Germinal center (tissue), 1 donor: ENCODE results near the gene TGFB3.

ENCODE experiments used
- DNase-seq: peaks from one replicate; pipeline ENCODE4 v3.0.0; 2012; ENCODE audit warnings: mixed read lengths, low spot score

TGFB3 gene

GRCh38 chr14:75987201-75987970 is 5.6 kb upstream of the TGFB3 start:
- no peak for DNase-seq

DNA sequence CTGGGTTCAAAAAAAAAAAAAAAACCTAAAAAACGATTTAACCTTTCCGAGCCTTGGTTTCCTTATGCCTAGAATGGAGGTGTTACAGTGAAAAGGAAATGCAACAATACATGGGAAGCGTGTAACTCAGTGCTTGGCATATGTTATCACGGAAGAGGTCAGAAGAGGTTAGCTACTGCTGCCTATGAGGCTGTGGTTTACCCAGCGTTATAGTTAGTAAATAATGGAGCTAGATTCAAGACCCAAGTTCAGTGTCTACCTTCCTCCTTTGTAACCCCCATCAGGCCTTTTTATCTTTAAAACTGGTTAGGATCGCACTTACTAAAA is 4.6 kb upstream of the TGFB3 start:
- no peak for DNase-seq

- peak; percentile 89 for DNase-seq
These were observed 4.0 kb upstream of the TGFB3 start, which contains the start of gene IFT43 for GRCh38 chr14:75985618-75986438. Gene IFT43 (plus strand): TSS chr14:75985763. CDS start chr14:75985787, 24 bp downstream.

DNA sequence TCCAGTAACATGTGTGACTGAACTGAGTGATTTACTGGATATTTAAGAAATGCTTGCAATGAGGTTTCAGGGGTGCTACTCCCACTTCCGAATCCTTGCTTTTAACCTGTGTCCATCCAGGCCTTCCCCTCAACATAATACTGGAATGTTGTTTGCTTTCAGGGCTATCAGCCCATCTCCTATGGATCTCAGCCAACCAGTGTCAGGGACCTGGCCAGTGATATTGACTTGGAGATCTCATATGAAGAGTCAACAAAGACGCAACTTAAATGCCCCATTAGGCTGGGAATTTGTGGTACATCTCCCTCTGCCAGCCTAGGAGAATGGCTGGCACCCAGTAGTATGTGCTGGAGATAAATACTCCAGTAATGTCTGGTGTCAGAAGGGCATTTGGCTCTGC is 2.9 kb upstream of the TGFB3 start:
- DNase-seq: no peak

- no peak for DNase-seq
These were observed 1.2 kb upstream of the TGFB3 start for GRCh38 chr14:75983019-75983358.

DNA sequence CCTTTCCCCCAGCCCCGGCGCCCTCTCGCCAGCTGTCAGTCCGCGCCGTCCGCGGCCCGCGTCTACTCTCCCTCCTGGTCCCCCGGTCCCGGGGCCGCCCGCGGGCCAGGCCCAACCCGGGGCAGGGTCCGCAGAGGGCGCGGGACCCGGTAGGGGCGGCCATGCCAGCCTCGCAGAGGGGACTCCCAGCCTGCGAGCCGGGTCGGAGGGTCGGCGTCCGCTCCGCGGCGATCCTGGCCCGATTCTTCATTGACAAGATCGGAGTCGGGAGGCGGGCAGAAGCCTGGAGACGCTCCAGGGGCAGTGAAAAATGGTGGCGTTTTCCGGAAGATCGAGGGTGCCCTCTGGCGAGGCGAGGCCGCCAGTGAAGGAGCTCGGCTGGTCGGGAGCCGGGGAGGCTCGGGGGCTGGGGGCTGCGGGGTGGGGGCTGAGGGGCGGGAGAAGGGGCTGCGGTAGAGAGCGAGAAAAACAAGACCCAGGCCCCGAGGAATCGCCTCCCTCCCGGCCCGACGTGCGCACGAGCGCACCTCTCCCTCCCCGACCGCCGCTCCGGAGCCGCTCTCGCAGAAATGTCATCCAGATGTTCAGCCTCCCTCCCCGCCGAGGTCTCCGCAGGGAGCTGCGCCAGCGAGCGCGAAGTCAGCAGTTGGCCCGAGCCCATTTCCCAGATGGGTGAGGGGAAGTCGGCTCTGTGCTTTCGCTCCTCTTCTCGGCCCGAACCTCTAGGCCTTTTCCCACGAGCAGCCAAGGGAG is 647 bp upstream of the TGFB3 start:
- DNase-seq: peak; percentile 73

- DNase-seq: no peak
These were observed 939 bp downstream of the TGFB3 start for GRCh38 chr14:75980856-75981255.

DNA sequence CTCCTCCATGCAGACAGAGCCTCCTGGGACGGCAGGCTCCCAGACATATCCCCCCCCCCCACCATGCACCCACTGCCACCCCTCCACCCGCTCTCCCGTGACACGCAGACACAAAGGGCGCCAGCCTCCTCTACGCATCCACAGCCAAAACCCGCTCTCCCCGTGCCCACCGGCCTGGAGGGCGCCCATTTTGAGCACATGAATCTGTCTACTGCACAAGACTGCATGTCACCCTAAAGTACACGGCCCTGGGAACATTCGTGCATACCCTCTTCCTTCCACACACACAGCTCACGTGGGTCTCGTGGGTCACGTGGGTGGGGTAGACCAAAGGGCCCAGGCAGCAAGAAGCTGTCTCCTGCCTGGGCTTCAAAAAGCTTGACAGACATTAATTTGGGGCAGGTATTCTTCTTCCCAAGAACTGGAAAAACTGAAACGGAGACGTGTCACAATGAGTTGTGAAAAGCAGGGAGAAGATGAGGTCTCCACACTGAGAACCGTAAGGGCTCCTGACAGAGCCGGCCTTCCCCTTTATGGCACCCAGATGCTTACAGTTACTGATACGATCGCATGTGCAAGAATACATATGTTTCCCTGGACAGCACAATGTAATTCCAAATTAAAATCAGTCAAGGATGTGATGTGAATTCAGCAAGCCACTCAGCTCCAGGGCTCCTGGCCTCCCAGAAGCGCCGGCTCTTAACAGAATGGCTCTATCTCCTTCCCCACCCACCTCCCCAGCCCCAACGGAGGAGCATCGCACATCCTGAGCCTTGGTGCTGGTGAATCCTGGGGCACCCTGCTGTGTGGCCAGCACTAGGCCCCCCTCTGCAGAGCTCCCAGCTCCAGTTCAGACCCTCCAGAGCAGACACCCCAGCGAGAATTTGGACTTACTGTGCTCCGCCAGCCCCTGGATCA is 1.9 kb downstream of the TGFB3 start:
- DNase-seq: no peak

- DNase-seq: peak; percentile 51
These were observed 2.7 kb downstream of the TGFB3 start for GRCh38 chr14:75979071-75979571.

DNA sequence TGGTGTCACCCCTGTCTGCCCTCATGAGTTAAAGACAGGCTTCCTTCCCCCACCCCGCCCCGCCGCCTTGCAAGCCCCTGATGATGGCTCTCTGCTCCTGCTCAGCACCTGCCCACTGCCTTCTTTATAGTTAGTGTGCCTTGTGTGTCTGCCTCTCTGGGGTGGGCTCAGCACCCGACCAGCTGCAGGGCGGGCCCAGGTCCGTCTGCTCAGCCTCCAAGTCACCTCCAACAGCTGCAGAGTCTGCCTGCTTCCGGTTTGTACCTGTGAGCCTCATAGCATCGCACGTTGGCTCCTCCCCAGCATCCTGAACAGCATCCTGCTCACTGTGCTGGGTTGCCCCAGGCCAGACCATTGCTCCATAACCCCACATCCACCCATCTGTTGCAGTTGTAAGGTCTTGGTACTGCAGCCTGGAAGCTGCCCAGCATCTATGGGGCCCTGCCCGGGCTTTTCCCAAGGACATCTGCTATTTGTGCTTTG is 3.5 kb downstream of the TGFB3 start:
- peak; percentile 36 for DNase-seq

GRCh38 chr14:75977582-75977943 is 4.2 kb downstream of the TGFB3 start:
- DNase-seq: no peak

GRCh38 chr14:75976826-75977581 is 4.8 kb downstream of the TGFB3 start:
- no peak for DNase-seq

DNA sequence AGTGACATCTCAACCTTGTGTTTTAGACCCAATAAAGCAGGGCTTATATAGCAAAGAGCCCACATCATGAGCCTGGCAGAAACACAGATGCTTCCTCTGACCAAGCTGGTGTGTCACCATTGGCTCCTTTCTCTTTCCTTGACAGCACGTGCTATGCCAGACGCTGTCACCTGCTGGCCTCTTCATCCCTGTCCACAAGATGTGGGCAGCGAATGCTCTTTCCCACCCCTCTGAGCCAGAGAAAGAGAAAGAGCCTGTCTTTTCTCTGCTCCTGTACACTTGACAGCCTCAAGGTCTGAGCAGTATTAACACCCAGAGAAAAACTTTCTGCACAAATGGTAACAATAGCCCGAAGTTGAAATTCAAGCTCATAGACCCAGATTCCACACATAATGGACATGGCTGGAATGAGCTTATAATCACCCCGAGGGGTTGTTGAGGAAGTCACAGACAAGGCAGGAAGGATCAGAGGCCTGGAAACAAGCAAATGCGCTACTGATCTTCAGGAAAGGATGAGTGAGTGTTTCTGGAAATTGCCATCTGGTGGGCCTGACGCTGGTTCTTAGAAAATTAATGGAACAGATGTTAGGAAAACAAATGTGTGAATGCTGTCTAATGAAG is 8.9 kb downstream of the TGFB3 start:
- no peak for DNase-seq

- DNase-seq: no peak
These were observed 10.3 kb downstream of the TGFB3 start for GRCh38 chr14:75971509-75971908.

DNA sequence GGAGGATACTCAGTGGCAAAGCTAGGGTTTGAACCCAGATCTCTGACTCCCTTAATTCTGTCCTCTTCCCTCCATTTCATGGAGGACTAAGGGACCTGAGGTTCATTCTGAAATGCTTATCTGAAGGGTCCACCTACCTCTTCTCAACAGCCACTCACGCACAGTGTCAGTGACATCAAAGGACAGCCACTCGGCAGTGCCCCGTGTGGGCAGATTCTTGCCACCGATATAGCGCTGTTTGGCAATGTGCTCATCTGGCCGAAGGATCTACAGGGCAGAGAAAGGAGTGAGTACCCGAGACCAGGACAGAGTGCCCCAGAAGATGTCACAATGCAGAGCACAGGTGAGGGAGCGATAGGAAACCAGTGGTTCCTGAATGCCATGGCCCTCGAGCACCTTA is 10.8 kb downstream of the TGFB3 start:
- DNase-seq: no peak

DNA sequence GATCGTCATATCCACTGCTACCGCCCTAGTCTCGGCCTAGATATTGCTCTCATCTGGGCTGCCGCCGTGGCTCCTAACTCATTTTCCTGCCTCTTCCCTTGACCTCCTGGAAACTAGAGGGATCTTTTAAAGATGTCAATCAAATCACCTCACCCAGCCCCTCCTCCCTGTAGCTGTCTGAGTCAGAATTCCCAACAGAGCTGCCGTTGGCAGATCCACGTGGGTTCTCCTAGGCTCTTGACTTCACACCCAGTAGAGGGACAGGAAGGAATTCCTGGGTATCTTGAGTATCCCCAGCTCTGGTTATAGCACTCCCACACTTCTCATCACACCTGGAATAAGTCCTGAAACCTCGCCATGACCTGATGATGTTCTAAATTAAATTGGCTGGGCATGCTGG is 11.9 kb downstream of the TGFB3 start:
- no peak for DNase-seq

- no peak for DNase-seq
These were observed 12.7 kb downstream of the TGFB3 start for GRCh38 chr14:75969126-75969525.

- DNase-seq: no peak
These were observed 13.3 kb downstream of the TGFB3 start for GRCh38 chr14:75968456-75968855.

DNA sequence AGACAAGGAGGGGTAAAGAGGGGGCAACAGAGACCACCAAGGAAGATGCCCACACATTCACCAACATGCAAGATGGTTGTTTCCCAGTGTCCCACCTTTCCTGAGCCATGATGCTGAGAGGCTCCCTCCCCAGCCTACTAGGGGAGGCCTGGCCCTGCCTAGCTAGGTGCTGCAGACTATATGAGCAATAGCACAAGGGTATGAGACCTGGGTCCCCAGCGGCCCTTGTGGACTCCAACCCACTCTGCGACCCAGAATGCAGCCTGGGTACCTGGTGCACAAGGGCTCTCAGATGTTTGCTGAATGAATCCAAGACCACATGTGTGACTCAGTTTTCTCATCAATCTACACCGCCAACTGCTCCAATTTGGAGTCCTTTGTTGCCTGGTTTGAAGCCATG is 13.9 kb downstream of the TGFB3 start:
- DNase-seq: no peak

GRCh38 chr14:75961662-75962061 is 20.1 kb downstream of the TGFB3 start:
- no peak for DNase-seq
